ENCODE results near the gene FAM20C. TPM values are rescaled to one million over a fixed set of nuclear protein-coding genes. Genes with fewer than 3 reads are reported as not detected.

The FAM20C gene
- total RNA-seq, 2 donors from 2014 or later = 1.4 to 2.8 TPM

- Mint-ChIP-seq H3K27ac (no peak overlapping the region), H3K4me1 (peaks cover 2% of the 10 kb centered on the region), H3K36me3 (ENCODE audit: low read depth) (no peaks in the 10 kb centered on the region), H3K27me3 (no peaks in the 10 kb centered on the region), H3K4me3 (no peak overlapping the region)
- DNase-seq (no peak), ATAC-seq (no peak)
- no peaks in the 10 kb centered on the region for H3K9me3 ChIP-seq (ENCODE audit: control insufficient read depth, low read length, poor library complexity, severe bottlenecking)
Measured at GRCh38 chr7:269721-270120, 77.3 kb downstream of the FAM20C start.

GRCh38 chr7:270351-270983, 78.1 kb downstream of the FAM20C start:
- no peak overlapping the region for H3K4me3 Mint-ChIP-seq
- H3K27ac Mint-ChIP-seq = no peak overlapping the region
- ATAC-seq = no peak
- no peaks in the 10 kb centered on the region for H3K9me3 ChIP-seq (ENCODE audit: control insufficient read depth, low read length, poor library complexity, severe bottlenecking)
- no peak for DNase-seq
- no peaks in the 10 kb centered on the region for H3K27me3 Mint-ChIP-seq
- H3K4me1 Mint-ChIP-seq = peaks cover 2% of the 10 kb centered on the region
- no peaks in the 10 kb centered on the region for H3K36me3 Mint-ChIP-seq (ENCODE audit: low read depth)

GRCh38 chr7:271266-272107, 79.1 kb downstream of the FAM20C start:
- no peaks in the 10 kb centered on the region for H3K36me3 Mint-ChIP-seq (ENCODE audit: low read depth)
- no peak overlapping the region for H3K27ac Mint-ChIP-seq
- H3K9me3 ChIP-seq (ENCODE audit: control insufficient read depth, low read length, poor library complexity, severe bottlenecking) = no peaks in the 10 kb centered on the region
- H3K4me1 Mint-ChIP-seq = peaks cover 2% of the 10 kb centered on the region
- no peaks in the 10 kb centered on the region for H3K27me3 Mint-ChIP-seq
- no peak for DNase-seq
- ATAC-seq = no peak
- H3K4me3 Mint-ChIP-seq = no peak overlapping the region

- H3K4me3 Mint-ChIP-seq = no peak overlapping the region
- ATAC-seq (no peak), DNase-seq (no peak)
- no peak overlapping the region for H3K27ac Mint-ChIP-seq
- peaks cover 2% of the 10 kb centered on the region for H3K4me1 Mint-ChIP-seq
- H3K27me3 Mint-ChIP-seq = no peaks in the 10 kb centered on the region
- H3K9me3 ChIP-seq (ENCODE audit: control insufficient read depth, low read length, poor library complexity, severe bottlenecking) = no peaks in the 10 kb centered on the region
- H3K36me3 Mint-ChIP-seq (ENCODE audit: low read depth) = no peaks in the 10 kb centered on the region
Measured at GRCh38 chr7:272108-272615, 79.8 kb downstream of the FAM20C start.

- ATAC-seq (no peak), DNase-seq (no peak)
- no peaks in the 10 kb centered on the region for H3K27me3 Mint-ChIP-seq
- H3K4me3 Mint-ChIP-seq = no peak overlapping the region
- H3K36me3 Mint-ChIP-seq (ENCODE audit: low read depth) = no peaks in the 10 kb centered on the region
- no peak overlapping the region for H3K27ac Mint-ChIP-seq
- H3K4me1 Mint-ChIP-seq = no peaks in the 10 kb centered on the region
- H3K9me3 ChIP-seq (ENCODE audit: control insufficient read depth, low read length, poor library complexity, severe bottlenecking) = no peaks in the 10 kb centered on the region
Measured at GRCh38 chr7:272631-273030, 80.3 kb downstream of the FAM20C start.

GRCh38 chr7:273327-273726, 81.0 kb downstream of the FAM20C start:
- Mint-ChIP-seq H3K4me3 (no peak overlapping the region), H3K27ac (no peak overlapping the region), H3K4me1 (no peaks in the 10 kb centered on the region), H3K36me3 (ENCODE audit: low read depth) (no peaks in the 10 kb centered on the region), H3K27me3 (no peaks in the 10 kb centered on the region)
- DNase-seq (no peak), ATAC-seq (no peak)
- H3K9me3 ChIP-seq (ENCODE audit: control insufficient read depth, low read length, poor library complexity, severe bottlenecking) = no peaks in the 10 kb centered on the region

- no peak overlapping the region for H3K27ac Mint-ChIP-seq
- no peaks in the 10 kb centered on the region for H3K9me3 ChIP-seq (ENCODE audit: control insufficient read depth, low read length, poor library complexity, severe bottlenecking)
- no peaks in the 10 kb centered on the region for H3K36me3 Mint-ChIP-seq (ENCODE audit: low read depth)
- ATAC-seq = no peak
- no peaks in the 10 kb centered on the region for H3K4me1 Mint-ChIP-seq
- no peak overlapping the region for H3K4me3 Mint-ChIP-seq
- no peaks in the 10 kb centered on the region for H3K27me3 Mint-ChIP-seq
- no peak for DNase-seq
Measured at GRCh38 chr7:274266-274665, 81.9 kb downstream of the FAM20C start.

- Mint-ChIP-seq H3K4me1 (no peaks in the 10 kb centered on the region), H3K36me3 (ENCODE audit: low read depth) (peaks cover 3% of the 10 kb centered on the region), H3K4me3 (no peak overlapping the region), H3K27me3 (peaks cover 11% of the 10 kb centered on the region), H3K27ac (no peak overlapping the region)
- no peak for ATAC-seq
- no peak for DNase-seq
- H3K9me3 ChIP-seq (ENCODE audit: control insufficient read depth, low read length, poor library complexity, severe bottlenecking) = no peaks in the 10 kb centered on the region
Measured at GRCh38 chr7:276230-276835, 84.0 kb downstream of the FAM20C start.

GRCh38 chr7:277228-277627, 84.9 kb downstream of the FAM20C start:
- no peaks in the 10 kb centered on the region for H3K4me1 Mint-ChIP-seq
- DNase-seq (no peak), ATAC-seq (no peak)
- H3K4me3 Mint-ChIP-seq = no peak overlapping the region
- peaks cover 3% of the 10 kb centered on the region for H3K36me3 Mint-ChIP-seq (ENCODE audit: low read depth)
- peaks cover 15% of the 10 kb centered on the region for H3K27me3 Mint-ChIP-seq
- H3K9me3 ChIP-seq (ENCODE audit: control insufficient read depth, low read length, poor library complexity, severe bottlenecking) = no peaks in the 10 kb centered on the region
- H3K27ac Mint-ChIP-seq = no peak overlapping the region

GRCh38 chr7:278081-278480, 85.7 kb downstream of the FAM20C start:
- H3K27me3 Mint-ChIP-seq = peaks cover 15% of the 10 kb centered on the region
- H3K4me3 Mint-ChIP-seq = no peak overlapping the region
- peaks cover 3% of the 10 kb centered on the region for H3K36me3 Mint-ChIP-seq (ENCODE audit: low read depth)
- H3K9me3 ChIP-seq (ENCODE audit: control insufficient read depth, low read length, poor library complexity, severe bottlenecking) = no peaks in the 10 kb centered on the region
- H3K27ac Mint-ChIP-seq = no peak overlapping the region
- no peak for DNase-seq
- H3K4me1 Mint-ChIP-seq = no peaks in the 10 kb centered on the region
- no peak for ATAC-seq

- H3K9me3 ChIP-seq (ENCODE audit: control insufficient read depth, low read length, poor library complexity, severe bottlenecking) = no peaks in the 10 kb centered on the region
- H3K27me3 Mint-ChIP-seq = peaks cover 20% of the 10 kb centered on the region
- H3K4me1 Mint-ChIP-seq = no peaks in the 10 kb centered on the region
- DNase-seq (no peak), ATAC-seq (no peak)
- peaks cover 3% of the 10 kb centered on the region for H3K36me3 Mint-ChIP-seq (ENCODE audit: low read depth)
- no peak overlapping the region for H3K27ac Mint-ChIP-seq
- H3K4me3 Mint-ChIP-seq = no peak overlapping the region
Measured at GRCh38 chr7:279821-280220, 87.5 kb downstream of the FAM20C start.

- Mint-ChIP-seq H3K27ac (no peak overlapping the region), H3K36me3 (ENCODE audit: low read depth) (peaks cover 5% of the 10 kb centered on the region)
- no peak for DNase-seq
Measured at GRCh38 chr7:280461-280860, 88.1 kb downstream of the FAM20C start.

GRCh38 chr7:281637-282036, 89.3 kb downstream of the FAM20C start:
- no peak for ATAC-seq
- Mint-ChIP-seq H3K27ac (no peak overlapping the region), H3K4me1 (no peaks in the 10 kb centered on the region), H3K27me3 (peaks cover 32% of the 10 kb centered on the region), H3K36me3 (ENCODE audit: low read depth) (peaks cover 5% of the 10 kb centered on the region), H3K4me3 (no peak overlapping the region)
- DNase-seq = no peak
- H3K9me3 ChIP-seq (ENCODE audit: control insufficient read depth, low read length, poor library complexity, severe bottlenecking) = no peaks in the 10 kb centered on the region

More at GRCh38 chr7:280461-280860, 88.1 kb downstream of the FAM20C start:
- no peaks in the 10 kb centered on the region for H3K9me3 ChIP-seq (ENCODE audit: control insufficient read depth, low read length, poor library complexity, severe bottlenecking)
- no peak for ATAC-seq
- no peak overlapping the region for H3K4me3 Mint-ChIP-seq
- H3K27me3 Mint-ChIP-seq = peaks cover 25% of the 10 kb centered on the region
- H3K4me1 Mint-ChIP-seq = no peaks in the 10 kb centered on the region

Measured in T-helper 17 cell (primary cell).